Suprapubic skin (tissue), 3 donors: Measurements from ENCODE around the gene OSER1.

Experiments used
- CTCF ChIP-seq, 2 donors: fragments of 200-600 bp in 1 of 2; fragments of 450-650 bp in 1 of 2; sonication (generic) in 1 of 2; IDR thresholded peaks; one replicate each; pipeline ENCODE4 v1.5.1; 2016 to 2019; ENCODE audit warnings: antibody characterized with exemption in 2 of 2, mild to moderate bottlenecking in 1 of 2, moderate library complexity in 1 of 2
- POLR2A ChIP-seq, 2 donors: fragments of 450-650 bp; IDR thresholded peaks; one replicate each; pipeline ENCODE4 v1.6.1; 2017; ENCODE audit warnings: antibody characterized with exemption in 2 of 2, mild to moderate bottlenecking in 2 of 2, moderate library complexity in 2 of 2

- TF ChIP-seq CTCF (IDR thresholded peaks at IDR 0.05) (no peak), POLR2A (IDR thresholded peaks at IDR 0.05) (no peak)
These were observed 24.4 kb downstream of the OSER1 start for GRCh38 chr20:44186201-44186600.
